ENCODE results near the gene MFNG.

GRCh38 chr22:37431801-37432707 is 54.1 kb downstream of the MFNG start:
- TF ChIP-seq POLR2A (IDR thresholded peaks at IDR 0.05) (no peak), CTCF (IDR thresholded peaks at IDR 0.05) (no peak)

All from prostate gland (tissue), 2 donors.